ENCODE data around the gene CARNS1. TPM values are rescaled to one million over a fixed set of nuclear protein-coding genes. Genes with fewer than 3 reads are reported as not detected.

Gene CARNS1
- polyA plus RNA-seq, 1 donor = 4.7 TPM

DNA sequence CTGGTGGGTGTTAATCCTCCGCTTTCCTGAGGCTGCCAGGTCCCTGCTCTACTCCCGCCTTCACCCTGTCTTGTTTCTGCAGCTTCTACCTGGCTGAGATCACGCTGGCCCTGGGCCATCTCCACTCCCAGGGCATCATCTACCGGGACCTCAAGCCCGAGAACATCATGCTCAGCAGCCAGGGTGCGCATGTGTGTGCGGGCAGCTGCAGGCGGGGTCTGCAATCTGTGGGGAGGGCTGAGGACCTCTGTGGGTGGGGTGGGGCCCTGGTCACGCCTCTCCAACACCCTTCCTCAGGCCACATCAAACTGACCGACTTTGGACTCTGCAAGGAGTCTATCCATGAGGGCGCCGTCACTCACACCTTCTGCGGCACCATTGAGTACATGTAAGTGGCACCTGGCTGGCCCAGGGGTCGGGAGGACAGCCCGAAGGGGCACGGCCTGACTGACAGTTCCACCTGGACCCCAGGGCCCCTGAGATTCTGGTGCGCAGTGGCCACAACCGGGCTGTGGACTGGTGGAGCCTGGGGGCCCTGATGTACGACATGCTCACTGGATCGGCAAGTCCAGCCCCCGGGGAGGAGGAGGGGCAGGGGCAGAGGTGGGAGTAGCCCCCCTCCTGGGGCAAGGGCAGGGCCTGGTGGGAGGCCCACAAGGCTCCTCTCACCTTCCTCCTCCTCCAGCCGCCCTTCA lies 17.3 kb downstream of the CARNS1 start:
- peaks cover 59% of the 10 kb centered on the region for H3K36me3 ChIP-seq (ENCODE audit: control insufficient read depth, insufficient read depth, low read length)
- WGBS (ENCODE audit: insufficient coverage, low lambda C conversion rate) = no CpG with 5 or more reads among the region's 22 CpGs
- no peak for DNase-seq
- H3K4me3 ChIP-seq (ENCODE audit: low read length) = no peak overlapping the region
- H3K9me3 ChIP-seq (ENCODE audit: control insufficient read depth, low read depth, low read length) = no peaks in the 10 kb centered on the region
- H3K4me1 ChIP-seq (ENCODE audit: control insufficient read depth, insufficient read depth, low read length) = peaks cover 10% of the 10 kb centered on the region
- no peak overlapping the region for H3K27ac ChIP-seq (ENCODE audit: low read length)
- H3K27me3 ChIP-seq (ENCODE audit: control insufficient read depth, insufficient read depth, low read length) = no peaks in the 10 kb centered on the region

DNA sequence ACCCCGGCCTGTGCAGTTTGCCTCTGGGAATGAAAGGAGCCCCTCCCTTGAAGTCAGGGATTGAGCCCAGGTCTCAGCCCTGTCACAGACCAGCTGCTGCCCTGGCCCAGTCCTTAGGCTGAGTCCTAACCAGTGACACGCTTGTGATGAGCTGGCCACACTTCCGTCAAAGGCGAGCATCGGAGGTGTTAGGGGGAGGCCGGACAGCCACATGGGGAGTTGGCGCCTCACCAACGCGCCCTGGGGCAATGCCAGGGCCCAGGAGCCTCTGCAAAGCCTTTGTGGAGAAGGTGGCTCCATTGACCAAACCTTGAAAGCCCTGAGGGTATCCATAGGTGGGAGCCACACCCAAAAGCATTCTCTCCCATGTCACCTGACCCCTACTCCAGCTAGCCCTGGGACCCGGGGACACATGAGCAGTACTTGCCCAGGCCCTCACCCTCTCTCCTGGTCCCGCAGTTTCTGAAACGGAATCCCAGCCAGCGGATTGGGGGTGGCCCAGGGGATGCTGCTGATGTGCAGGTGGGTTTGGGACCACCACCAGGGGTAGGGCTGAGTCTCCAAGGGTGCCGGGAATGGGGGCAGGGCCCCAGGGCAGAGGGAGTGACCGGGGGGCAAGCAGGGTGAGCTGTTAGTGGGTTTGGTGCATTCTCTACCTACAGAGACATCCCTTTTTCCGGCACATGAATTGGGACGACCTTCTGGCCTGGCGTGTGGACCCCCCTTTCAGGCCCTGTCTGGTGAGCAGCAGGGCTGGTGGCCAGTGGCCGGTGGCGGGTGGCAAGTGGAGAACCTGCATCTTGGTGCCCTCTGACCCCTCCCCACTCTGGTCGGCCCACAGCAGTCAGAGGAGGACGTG lies 18.3 kb downstream of the CARNS1 start:
- DNase-seq = no peak
- Histone ChIP-seq H3K4me1 (ENCODE audit: control insufficient read depth, insufficient read depth, low read length) (peaks cover 10% of the 10 kb centered on the region), H3K36me3 (ENCODE audit: control insufficient read depth, insufficient read depth, low read length) (peaks cover 69% of the 10 kb centered on the region), H3K9me3 (ENCODE audit: control insufficient read depth, low read depth, low read length) (no peaks in the 10 kb centered on the region), H3K4me3 (ENCODE audit: low read length) (no peak overlapping the region), H3K27ac (ENCODE audit: low read length) (no peak overlapping the region), H3K27me3 (ENCODE audit: control insufficient read depth, insufficient read depth, low read length) (no peaks in the 10 kb centered on the region)
- 100% methylated on average over 2 of the region's 22 CpGs for WGBS (ENCODE audit: insufficient coverage, low lambda C conversion rate)

DNA sequence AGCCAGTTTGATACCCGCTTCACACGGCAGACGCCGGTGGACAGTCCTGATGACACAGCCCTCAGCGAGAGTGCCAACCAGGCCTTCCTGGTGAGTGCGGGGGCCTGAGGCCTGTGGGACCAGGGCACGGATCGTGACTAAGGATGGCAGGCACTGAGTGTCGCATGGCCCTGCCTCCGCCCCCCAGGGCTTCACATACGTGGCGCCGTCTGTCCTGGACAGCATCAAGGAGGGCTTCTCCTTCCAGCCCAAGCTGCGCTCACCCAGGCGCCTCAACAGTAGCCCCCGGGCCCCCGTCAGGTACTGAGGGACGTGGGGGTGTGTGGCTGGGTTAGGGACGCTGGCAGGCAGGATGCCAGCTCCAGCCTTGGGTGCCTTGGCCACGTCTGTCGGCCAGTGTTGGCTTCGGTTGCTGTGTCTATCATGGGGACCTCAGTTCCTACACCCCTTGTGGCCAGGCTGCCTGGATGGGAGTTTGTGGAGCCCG lies 19.0 kb downstream of the CARNS1 start:
- WGBS (ENCODE audit: insufficient coverage, low lambda C conversion rate) = no CpG with 5 or more reads among the region's 23 CpGs
- Histone ChIP-seq H3K9me3 (ENCODE audit: control insufficient read depth, low read depth, low read length) (no peaks in the 10 kb centered on the region), H3K27me3 (ENCODE audit: control insufficient read depth, insufficient read depth, low read length) (no peaks in the 10 kb centered on the region), H3K36me3 (ENCODE audit: control insufficient read depth, insufficient read depth, low read length) (peaks cover 76% of the 10 kb centered on the region), H3K27ac (ENCODE audit: low read length) (no peak overlapping the region), H3K4me3 (ENCODE audit: low read length) (no peak overlapping the region), H3K4me1 (ENCODE audit: control insufficient read depth, insufficient read depth, low read length) (peaks cover 4% of the 10 kb centered on the region)
- no peak for DNase-seq

DNA sequence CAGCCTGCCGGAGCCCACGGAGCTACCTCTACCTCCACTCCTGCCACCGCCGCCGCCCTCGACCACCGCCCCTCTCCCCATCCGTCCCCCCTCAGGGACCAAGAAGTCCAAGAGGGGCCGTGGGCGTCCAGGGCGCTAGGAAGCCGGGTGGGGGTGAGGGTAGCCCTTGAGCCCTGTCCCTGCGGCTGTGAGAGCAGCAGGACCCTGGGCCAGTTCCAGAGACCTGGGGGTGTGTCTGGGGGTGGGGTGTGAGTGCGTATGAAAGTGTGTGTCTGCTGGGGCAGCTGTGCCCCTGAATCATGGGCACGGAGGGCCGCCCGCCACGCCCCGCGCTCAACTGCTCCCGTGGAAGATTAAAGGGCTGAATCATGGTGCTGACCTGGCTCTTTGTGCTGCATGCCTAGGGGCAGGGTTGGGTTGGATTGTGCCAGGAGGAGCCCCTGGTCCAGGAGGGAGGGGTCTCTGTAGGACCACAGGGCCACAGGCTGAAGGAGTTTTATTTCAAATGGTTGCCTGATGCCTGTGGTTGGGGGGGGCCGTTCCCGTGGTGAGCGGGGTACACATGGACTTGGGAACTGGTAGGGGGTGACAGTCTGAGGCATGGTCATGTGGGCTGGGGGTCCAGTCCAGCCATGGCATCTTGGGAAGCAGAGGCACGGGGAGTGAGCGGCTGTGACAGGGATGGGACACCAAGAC lies 19.7 kb downstream of the CARNS1 start:
- no peak overlapping the region for H3K4me3 ChIP-seq (ENCODE audit: low read length)
- no CpG with 5 or more reads among the region's 26 CpGs for WGBS (ENCODE audit: insufficient coverage, low lambda C conversion rate)
- no peaks in the 10 kb centered on the region for H3K27me3 ChIP-seq (ENCODE audit: control insufficient read depth, insufficient read depth, low read length)
- peaks cover 2% of the 10 kb centered on the region for H3K4me1 ChIP-seq (ENCODE audit: control insufficient read depth, insufficient read depth, low read length)
- H3K36me3 ChIP-seq (ENCODE audit: control insufficient read depth, insufficient read depth, low read length) = peaks cover 83% of the 10 kb centered on the region
- no peak overlapping the region for H3K27ac ChIP-seq (ENCODE audit: low read length)
- no peaks in the 10 kb centered on the region for H3K9me3 ChIP-seq (ENCODE audit: control insufficient read depth, low read depth, low read length)
- DNase-seq = no peak

DNA sequence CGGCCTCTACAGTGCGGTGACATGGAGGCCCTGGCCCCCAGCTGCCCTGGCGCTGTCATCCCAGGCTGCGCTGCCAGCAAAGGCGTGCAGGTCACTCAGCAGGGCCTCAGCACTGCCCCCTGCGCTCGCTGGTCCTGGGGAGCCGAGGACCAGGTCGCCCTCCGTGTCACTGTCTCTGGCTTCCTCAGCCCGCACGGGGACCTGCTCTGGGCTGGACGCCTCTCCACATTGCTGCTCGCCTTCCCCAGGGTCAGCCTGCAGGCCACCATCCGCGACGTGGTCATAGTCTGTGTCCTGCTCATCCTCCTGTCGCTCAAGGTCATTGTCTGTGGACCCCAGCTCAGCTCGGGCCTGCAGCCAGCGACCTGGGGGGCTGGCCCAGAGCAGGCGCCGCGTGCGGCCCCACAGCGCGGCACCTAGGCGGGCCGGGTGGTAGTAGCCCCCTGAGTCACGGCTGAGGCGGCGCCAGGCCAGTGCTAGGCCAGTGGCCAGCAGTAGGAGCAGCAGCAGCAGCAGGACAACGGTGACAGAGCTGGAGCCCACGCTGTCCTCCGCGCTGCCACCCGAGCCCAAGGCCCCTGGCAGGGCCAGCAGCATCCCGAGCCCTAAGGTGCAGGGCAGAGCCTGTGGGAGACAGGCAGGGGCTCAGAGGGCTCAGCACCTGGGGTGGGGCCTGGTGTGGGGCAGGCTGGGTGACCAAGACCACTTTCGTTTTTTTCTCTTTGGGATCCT lies 20.4 kb downstream of the CARNS1 start:
- peaks cover 85% of the 10 kb centered on the region for H3K36me3 ChIP-seq (ENCODE audit: control insufficient read depth, insufficient read depth, low read length)
- H3K4me3 ChIP-seq (ENCODE audit: low read length) = no peak overlapping the region
- no peaks in the 10 kb centered on the region for H3K9me3 ChIP-seq (ENCODE audit: control insufficient read depth, low read depth, low read length)

DNA sequence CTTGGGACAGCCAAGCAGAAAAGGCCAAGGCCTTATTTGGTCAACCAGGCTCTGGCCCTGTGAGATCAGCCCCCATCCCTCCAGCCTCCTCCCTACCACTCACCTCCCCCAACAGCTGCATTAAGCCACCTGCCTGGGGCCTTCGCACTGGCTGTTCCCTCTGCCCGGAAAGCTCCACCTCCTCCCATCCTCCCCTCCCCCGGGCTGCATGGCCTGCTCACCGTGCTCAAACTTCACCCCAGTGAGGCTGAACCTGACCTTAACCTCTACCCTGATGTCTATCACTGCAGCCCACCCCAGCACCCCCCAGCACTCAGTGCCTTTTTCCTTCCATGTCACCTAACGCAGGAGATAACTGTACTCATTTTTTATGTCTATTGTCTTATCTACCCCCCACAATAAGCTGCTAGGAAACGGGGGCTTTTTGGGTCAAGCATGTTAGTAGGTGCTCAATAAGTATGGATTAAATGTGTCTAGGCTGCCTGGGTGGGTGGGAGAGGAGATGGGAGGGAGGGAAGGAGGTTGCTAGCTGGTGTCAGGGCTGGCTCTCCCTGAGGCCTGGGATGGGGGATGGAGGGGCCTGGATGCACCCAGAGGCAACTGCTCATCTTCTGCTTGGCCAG lies 21.1 kb downstream of the CARNS1 start:
- Histone ChIP-seq H3K27me3 (ENCODE audit: control insufficient read depth, insufficient read depth, low read length) (no peaks in the 10 kb centered on the region), H3K4me3 (ENCODE audit: low read length) (no peak overlapping the region), H3K27ac (ENCODE audit: low read length) (no peak overlapping the region), H3K9me3 (ENCODE audit: control insufficient read depth, low read depth, low read length) (no peaks in the 10 kb centered on the region), H3K36me3 (ENCODE audit: control insufficient read depth, insufficient read depth, low read length) (peaks cover 87% of the 10 kb centered on the region), H3K4me1 (ENCODE audit: control insufficient read depth, insufficient read depth, low read length) (peaks cover 2% of the 10 kb centered on the region)
- no peak for DNase-seq
- 60% methylated on average over 1 of the region's 6 CpGs for WGBS (ENCODE audit: insufficient coverage, low lambda C conversion rate)

More for the DNA sequence above, 20.4 kb downstream of the CARNS1 start:
- WGBS (ENCODE audit: insufficient coverage, low lambda C conversion rate) = no CpG with 5 or more reads among the region's 38 CpGs
- no peak for DNase-seq
- Histone ChIP-seq H3K27ac (ENCODE audit: low read length) (no peak overlapping the region), H3K4me1 (ENCODE audit: control insufficient read depth, insufficient read depth, low read length) (peaks cover 2% of the 10 kb centered on the region), H3K27me3 (ENCODE audit: control insufficient read depth, insufficient read depth, low read length) (no peaks in the 10 kb centered on the region)

DNA sequence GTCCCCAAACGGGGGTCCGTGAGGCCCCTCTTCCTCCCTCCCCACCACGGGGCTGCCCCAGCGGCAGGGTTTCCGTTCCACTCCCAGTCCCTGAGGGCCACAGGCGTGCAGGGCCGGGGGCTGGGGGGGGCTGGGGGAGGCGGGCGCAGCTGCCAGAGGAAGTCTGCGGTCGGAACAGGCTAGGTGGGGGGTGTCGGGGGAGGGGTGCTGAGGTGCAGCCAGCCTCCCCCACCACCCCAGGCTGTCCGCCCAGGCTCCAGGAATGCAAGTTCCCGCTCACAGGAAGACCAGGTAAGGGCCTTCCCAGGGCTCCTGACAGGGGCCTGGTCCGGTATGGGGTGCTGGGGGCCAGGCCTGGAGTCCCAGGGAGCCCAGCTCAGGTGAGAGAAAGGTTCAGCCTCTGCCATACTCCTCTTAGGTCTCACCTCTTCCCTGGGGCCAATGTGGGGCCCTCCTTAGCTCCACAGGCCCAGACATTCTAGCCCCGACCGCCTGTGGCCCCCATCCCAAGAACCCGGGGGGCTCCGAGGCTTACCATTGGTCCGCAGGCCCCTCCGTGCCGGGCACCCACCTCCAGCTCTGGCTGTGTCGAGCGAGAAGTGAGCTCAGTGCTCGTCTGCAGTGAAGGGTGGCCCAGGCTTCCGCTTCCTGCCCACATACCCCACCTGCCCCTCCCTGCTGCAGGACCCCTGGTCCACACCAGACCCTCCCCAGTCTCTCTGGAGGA lies 21.8 kb downstream of the CARNS1 start, which contains the start of gene PTPRCAP:
Gene PTPRCAP (minus strand): TSS at position 601 of the 727 bp plus-strand sequence. CDS start 63 bp downstream, at position 538.
- DNase-seq = no peak
- Histone ChIP-seq H3K27ac (ENCODE audit: low read length) (no peak within 1 kb of the TSS), H3K4me3 (ENCODE audit: low read length) (no peak within 1 kb of the TSS), H3K36me3 (ENCODE audit: control insufficient read depth, insufficient read depth, low read length) (peaks cover 87% of the 10 kb centered on the region), H3K9me3 (ENCODE audit: control insufficient read depth, low read depth, low read length) (no peaks in the 10 kb centered on the region), H3K4me1 (ENCODE audit: control insufficient read depth, insufficient read depth, low read length) (peaks cover 7% of the 10 kb centered on the region), H3K27me3 (ENCODE audit: control insufficient read depth, insufficient read depth, low read length) (no peaks in the 10 kb centered on the region)
- no CpG with 5 or more reads among the region's 26 CpGs for WGBS (ENCODE audit: insufficient coverage, low lambda C conversion rate)

DNA sequence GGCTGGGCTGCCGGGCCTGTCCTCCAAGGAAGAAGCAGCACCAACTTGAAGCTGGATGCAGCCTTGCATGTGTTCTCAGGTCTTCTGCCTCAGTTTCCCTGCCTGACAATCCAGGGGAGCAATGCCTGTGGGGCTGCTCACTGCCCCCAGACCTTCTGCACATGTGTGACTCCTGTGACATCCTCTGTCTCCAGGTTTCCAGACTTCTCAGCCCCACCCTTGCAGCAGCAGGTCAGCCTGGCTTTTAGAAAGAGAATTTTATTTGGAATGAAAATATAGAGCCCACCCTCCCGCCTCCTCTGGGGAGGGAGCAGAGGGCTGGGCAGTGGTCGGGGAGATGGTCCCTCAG lies 22.3 kb downstream of the CARNS1 start:
- peaks cover 81% of the 10 kb centered on the region for H3K36me3 ChIP-seq (ENCODE audit: control insufficient read depth, insufficient read depth, low read length)
- DNase-seq = no peak
- no peaks in the 10 kb centered on the region for H3K27me3 ChIP-seq (ENCODE audit: control insufficient read depth, insufficient read depth, low read length)
- H3K4me3 ChIP-seq (ENCODE audit: low read length) = no peak overlapping the region
- peaks cover 13% of the 10 kb centered on the region for H3K4me1 ChIP-seq (ENCODE audit: control insufficient read depth, insufficient read depth, low read length)
- H3K9me3 ChIP-seq (ENCODE audit: control insufficient read depth, low read depth, low read length) = no peaks in the 10 kb centered on the region
- no peak overlapping the region for H3K27ac ChIP-seq (ENCODE audit: low read length)
- no CpG with 5 or more reads among the region's 3 CpGs for WGBS (ENCODE audit: insufficient coverage, low lambda C conversion rate)

DNA sequence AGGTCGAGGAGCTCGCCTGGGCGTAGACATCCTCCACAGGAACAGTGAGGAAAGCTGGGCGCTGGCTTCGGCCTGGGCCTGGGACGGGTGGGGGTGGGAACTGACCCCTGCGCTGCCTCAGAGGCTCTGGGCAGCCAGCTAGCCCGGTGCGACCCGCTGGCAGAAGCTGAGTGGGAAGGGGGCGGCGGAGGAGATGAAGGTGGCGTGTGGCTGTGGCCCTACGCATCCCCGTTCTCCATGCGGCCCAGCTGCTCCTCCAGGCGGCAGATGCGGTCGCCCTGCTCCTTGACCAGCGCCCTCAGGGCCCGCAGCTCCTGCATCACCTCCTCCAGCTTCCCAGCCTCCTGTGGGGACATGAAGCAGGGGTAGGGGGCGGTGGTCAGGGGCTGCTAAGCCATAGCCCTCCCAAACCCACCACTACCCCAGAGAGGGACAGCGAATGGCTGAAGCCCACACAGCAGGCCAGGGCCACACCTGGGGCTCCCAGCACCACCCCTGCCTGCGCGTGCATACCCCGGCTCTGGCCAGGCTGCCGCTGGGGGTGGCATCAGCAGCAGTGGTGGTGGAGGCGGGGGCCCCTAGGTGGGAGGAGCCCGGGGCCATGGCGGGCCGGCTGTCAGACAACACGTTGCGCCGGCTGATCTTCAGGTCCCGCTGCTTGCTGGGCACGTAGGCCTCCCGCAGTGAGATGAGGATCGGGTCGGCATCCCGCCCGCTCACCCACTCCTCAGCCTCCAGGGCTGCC lies 22.9 kb downstream of the CARNS1 start:
- peaks cover 76% of the 10 kb centered on the region for H3K36me3 ChIP-seq (ENCODE audit: control insufficient read depth, insufficient read depth, low read length)
- no peaks in the 10 kb centered on the region for H3K27me3 ChIP-seq (ENCODE audit: control insufficient read depth, insufficient read depth, low read length)
- H3K27ac ChIP-seq (ENCODE audit: low read length) = no peak overlapping the region
- DNase-seq = no peak
- no peaks in the 10 kb centered on the region for H3K9me3 ChIP-seq (ENCODE audit: control insufficient read depth, low read depth, low read length)
- H3K4me3 ChIP-seq (ENCODE audit: low read length) = no peak overlapping the region
- peaks cover 13% of the 10 kb centered on the region for H3K4me1 ChIP-seq (ENCODE audit: control insufficient read depth, insufficient read depth, low read length)
- WGBS (ENCODE audit: insufficient coverage, low lambda C conversion rate) = no CpG with 5 or more reads among the region's 41 CpGs

Measured in large intestine (tissue), 3 donors.